HuH-7 (cell line): ENCODE results near the gene GSKIP.

Experiments used
- DNase-seq: peaks from one replicate; pipeline ENCODE4 v3.0.0; 2011; ENCODE audit warnings: low spot score

The GSKIP gene

DNA sequence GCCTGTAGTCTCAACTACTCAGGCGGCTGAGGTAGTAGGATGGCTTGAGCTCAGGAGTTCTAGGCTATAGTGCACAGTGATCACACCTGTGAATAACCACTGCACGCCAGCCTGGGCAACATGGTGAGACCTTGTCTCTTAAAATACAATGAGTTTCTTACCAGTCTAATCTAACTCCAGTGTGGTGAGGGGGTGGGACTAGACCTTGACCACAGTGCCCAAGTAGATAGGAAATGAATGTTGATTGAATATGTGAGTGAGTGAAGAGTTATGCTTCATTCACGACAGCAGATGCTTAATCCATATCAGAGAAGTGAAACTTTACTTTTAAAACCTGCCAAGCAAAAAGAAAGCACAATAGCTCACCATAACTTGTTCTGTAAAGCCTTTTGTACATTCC lies 17.4 kb downstream of the GSKIP start:
- DNase-seq = no peak

- DNase-seq = no peak
These were observed 20.1 kb downstream of the GSKIP start for GRCh38 chr14:96383445-96383844.

GRCh38 chr14:96384053-96384452 lies 20.7 kb downstream of the GSKIP start:
- no peak for DNase-seq

DNA sequence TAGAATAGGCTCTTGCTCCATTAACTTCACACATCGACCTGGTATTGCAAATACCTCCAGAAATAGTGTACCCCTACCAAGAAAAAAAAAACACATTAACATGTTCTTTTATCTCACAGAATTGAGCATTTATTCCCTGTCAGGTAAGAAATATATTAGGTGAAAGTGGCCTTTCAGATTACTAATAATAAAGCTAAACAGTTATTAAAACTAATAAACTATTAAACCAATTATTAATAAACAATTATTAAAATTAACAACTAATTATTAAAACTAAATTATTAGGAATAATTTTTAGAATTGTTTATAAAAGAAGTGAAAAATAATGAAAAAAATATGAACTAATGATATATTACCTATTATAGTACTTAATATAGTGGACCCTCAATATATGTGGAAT lies 21.4 kb downstream of the GSKIP start:
- no peak for DNase-seq

DNA sequence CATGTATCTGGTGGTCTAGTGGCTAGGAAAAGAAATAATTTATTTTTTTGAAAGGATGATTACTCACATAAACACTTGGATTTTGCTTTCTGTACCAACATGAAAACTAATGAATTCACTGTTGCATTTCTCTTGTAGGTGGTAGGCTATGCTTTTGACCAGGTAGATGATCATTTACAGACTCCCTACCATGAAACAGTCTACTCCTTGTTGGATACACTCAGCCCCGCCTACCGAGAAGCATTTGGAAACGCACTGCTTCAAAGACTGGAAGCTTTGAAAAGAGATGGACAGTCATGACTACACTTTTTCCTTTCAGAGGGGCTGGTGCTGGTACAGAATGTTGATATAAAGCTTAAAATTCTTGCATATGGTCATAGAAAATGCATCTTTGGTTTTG lies 22.1 kb downstream of the GSKIP start:
- no peak for DNase-seq

- no peak for DNase-seq
These were observed 27.6 kb downstream of the GSKIP start for GRCh38 chr14:96390965-96391292.

DNA sequence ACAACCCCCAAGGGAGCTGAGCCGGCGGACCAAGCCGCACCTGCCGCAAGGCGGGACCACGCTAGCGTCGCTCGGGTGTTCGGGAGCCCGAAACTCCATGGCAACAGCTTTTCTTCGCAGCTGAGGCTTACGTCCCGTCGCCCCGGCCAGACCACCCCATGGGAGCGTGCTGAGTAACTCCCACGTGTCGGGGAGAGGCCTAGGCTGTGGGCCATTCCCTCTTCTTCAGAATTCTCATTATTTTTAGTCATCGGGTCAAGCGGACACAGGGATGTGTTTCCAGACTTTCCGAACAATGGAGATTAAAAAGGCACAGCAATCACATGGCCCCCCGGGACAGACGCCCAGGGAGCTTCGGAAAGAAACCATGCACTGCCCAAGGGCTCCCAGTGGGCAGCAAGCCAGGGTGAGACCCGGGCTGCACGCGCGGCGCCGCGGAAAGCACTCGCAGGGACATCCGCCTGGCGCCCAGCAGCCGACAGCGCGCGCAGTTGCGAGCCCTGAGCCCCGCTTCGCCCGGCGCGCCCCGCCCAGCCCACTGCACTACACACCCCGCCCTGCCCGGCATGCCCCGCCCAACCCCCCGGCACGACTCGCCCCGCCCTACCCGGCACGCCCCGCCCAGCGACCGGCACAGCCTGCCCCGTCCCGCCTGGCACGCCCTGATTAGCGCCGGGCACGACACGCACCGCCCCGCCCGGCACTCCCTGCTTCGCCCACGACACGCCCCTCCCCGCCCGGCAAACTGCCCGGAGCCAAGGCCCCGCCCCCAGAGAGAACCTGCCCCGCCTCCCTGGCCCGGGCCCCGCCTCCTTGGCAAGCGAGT lies 28.2 kb downstream of the GSKIP start:
- DNase-seq = peak; percentile 79

- DNase-seq = no peak
These were observed 29.9 kb downstream of the GSKIP start for GRCh38 chr14:96393071-96393691.

DNA sequence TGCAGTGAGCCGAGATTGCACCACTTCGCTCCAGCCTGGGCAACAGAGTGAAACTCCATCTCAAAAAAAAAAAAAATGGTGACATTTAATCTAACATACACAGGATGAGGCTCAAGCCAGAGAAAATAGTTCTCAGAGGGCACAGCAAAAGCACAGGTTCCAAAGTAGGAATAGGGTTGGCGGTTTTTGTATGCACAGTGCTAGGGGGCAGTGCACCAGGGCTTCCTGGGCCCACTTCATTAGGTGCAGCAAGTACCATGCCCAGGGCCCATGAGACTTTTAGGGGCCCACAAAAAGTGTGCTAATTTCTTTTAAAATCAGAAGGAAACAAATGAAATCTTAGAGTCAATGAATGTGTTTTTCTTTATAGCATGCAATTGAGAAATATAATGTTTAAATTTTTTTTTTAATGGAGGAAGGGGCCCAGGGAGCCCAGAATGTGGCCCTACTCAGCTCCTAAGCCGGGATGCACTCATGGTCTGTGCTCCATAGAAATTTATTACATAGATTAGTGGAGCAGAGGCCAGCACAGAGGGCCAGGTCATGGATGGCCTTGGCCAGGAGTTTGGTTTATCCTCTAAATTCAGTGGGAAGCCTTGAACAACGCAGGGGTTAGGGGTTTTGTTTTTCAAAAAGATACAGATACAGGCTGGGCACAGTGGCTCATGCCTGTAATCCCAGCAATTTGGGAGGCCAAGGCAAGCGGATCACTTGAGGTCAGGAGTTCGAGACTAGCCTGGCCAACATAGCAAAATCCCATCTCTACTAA lies 30.9 kb downstream of the GSKIP start:
- no peak for DNase-seq

GRCh38 chr14:96398432-96398831 lies 35.1 kb downstream of the GSKIP start:
- no peak for DNase-seq

DNA sequence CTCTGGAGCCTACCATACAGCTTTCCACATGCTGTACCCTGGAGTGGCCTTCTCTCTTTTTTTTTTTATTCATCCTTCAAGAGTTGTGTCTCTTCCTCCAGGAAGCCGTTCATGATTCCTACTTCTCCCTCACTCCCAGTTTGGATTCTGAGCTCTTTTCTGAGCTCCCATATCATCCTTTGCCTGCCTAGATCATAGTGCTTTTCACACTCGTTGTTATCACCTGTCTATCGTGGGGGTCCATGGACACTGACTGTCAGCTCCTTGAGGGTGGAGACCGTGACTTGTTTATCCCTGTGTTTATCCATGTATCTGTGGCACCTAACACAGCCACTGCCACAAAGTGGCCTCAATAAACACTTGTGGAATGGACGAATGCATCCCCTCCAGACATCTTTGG lies 35.6 kb downstream of the GSKIP start:
- DNase-seq = no peak

- DNase-seq = no peak
These were observed 36.1 kb downstream of the GSKIP start for GRCh38 chr14:96399405-96399804.

DNA sequence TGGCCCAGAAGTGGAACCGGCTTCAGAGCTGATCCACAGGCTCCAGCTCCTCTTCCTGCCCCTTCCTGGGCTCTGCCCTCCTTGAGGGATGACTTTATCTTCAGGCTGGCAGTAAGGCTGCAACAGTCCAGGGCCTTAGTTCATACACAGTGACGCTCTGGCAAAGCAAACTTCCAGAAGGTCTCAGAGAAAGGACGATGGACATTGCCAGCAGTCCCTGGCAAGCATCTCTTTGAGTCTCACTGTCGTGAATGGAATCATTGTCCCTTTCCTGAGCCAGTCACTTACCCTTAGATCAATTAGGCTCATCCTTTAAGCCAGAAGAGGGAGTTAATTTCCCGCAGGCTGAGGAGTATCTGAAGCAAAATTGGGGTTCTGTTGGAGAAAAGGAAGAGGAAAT lies 37.2 kb downstream of the GSKIP start:
- no peak for DNase-seq

GRCh38 chr14:96403409-96403808 lies 40.1 kb downstream of the GSKIP start:
- DNase-seq = no peak

GRCh38 chr14:96405677-96406076 lies 42.4 kb downstream of the GSKIP start:
- DNase-seq = no peak

DNA sequence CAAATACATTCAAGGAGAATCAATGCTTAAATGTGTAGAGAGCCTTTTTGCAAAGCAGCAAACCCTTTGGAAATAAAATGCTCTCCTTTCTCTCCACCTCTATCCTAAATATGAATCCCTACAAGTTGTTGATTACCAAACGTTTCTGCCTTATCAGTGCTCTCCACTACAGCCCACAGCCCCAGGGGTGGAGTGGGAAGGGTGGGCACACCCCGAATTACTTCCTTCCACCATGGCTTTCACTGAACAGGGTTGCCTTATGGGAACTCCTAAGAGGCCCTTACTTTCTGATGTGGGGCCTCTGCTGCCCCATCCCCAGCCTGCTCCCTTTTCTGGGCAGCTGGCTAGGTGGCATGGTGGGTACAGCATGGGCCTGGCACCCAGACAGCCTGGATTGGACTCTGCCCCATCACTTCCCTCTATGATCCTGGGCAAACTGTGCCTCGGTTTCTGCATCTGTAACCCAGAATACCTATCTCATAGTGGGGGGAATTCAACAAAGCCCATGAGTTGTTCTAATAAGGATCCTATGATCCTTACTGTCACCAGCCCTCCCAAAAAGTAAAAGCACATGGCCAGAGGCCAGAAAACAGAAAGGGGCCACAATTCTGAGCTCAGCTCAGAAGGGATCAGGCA lies 44.7 kb downstream of the GSKIP start:
- no peak for DNase-seq

GRCh38 chr14:96408608-96409007 lies 45.3 kb downstream of the GSKIP start:
- no peak for DNase-seq

- DNase-seq = no peak
These were observed 46.4 kb downstream of the GSKIP start for GRCh38 chr14:96409701-96410100.

DNA sequence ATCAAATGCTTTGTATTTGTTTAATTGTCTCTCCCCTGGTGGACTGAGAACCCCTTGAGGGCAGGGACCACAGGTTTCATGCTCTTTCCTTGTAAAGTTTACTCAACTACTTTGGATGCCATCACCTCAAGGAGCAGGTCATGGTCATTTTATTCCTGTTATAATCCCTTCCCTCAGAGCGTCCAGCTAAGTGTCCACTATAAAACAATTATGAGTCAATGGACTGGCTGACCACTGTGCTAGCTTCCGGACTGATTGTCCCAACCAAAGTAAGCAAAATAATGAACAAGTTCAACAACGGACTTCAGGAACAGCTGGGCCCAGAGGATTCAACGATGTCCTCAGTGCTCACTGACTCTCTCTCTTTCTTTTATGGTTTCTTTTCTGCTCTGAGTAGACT lies 46.8 kb downstream of the GSKIP start:
- no peak for DNase-seq

DNA sequence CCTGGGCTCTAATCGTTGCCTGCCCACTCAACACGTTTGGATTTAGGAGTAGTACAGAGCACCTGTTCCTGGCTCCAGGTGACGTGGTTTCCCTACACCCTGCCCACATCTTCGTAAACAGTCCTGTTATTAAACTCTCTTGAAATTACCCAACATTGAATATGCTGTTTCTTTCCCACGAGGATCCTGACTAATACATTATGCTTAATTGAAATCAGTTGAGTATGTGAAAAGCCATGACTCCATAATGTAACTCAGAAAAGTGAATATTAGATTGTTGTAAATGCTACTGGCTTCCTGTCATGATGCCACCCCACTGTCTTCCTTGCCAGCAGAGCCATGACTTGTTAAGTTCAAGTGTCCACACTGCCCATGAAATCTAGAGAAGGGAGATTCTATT lies 50.2 kb downstream of the GSKIP start:
- DNase-seq = no peak

DNA sequence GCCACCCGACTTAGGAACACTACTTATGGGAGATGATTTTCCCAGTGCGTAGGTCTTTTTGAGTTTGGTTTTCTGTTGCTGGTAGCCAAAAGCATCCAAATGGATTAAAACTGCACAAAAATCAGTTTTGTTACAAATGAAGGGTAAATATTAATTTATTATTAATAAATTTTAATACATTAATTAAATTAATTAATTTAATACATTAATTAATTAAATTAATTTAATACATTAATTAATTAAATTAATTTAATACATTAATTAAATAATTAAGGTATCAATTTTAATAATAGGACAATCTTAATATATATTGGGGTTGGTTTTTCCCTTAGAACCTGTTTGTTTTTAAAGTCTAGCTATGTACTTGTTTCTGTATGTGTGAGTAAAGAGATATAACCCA lies 52.2 kb downstream of the GSKIP start:
- DNase-seq = no peak

DNA sequence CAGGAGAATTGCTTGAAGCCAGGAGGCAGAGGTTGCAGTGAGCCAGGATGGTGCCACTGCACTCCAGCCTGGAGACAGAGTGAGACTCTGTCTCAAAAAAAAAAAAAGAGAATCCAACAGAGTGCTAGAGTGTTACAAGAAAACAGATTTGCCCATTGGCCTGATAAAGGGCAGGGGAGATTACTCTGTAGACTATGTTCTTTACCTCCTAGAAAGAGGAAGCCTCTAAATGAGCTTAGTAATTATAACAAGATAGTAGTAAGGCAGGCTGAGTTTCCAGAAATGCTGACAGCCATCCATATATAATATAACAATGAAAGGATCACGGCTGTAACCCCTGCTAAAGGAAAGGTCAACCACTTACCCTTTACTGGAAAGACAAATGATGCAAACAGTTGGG lies 53.0 kb downstream of the GSKIP start:
- no peak for DNase-seq

DNA sequence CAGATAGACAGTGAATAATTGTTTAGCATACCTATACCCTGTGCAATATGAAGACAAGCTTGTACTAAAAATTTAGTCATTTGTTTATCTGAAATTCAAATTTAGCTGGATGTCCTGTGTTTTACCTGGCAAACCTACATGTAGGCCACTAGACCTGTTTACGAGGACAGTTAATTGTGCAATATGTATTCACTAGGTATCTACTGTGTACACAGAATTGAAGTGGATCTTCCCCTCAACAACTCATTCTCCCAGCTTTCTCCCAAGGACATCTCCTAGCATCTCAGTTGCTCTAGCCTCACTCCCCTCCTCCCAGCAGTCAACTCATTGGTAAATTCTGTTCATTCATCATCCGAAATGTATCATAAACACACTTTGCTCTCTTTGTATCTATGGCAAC lies 53.9 kb downstream of the GSKIP start:
- DNase-seq = no peak
